Measurements from ENCODE around the gene CCDC61. TPM values are rescaled to one million over a fixed set of nuclear protein-coding genes. Genes with fewer than 3 reads are reported as not detected.

The CCDC61 gene
- total RNA-seq, 1 experiment from 2014 or later, result 16.9 TPM

GRCh38 chr19:45976178-45976577 lies 19.1 kb upstream of the CCDC61 start:
- H2BK120ac ChIP-seq (ENCODE audit: low read depth, low read length, poor library complexity, severe bottlenecking), result no peak overlapping the region
- no peak overlapping the region for H3K23ac ChIP-seq (ENCODE audit: insufficient read length, low read depth, low read length)
- no peak overlapping the region for H4K5ac ChIP-seq (ENCODE audit: insufficient read length, low read depth, low read length)
- H3K9me3 ChIP-seq (ENCODE audit: control insufficient read depth, low read depth, low read length), result no peaks in the 10 kb centered on the region
- peaks cover 56% of the 10 kb centered on the region for H3K27me3 Mint-ChIP-seq (ENCODE audit: low read depth)
- no peak overlapping the region for H3T11ph ChIP-seq (ENCODE audit: low read length)
- H3K14ac ChIP-seq (ENCODE audit: insufficient read depth, low read length), result no peak overlapping the region
- no peaks in the 10 kb centered on the region for H3K36me3 Mint-ChIP-seq (ENCODE audit: insufficient read depth in 1 of 3, low read depth in 3 of 3)
- peaks cover 2% of the 10 kb centered on the region; the same call in 1 of the 2 replicates for H3K4me1 ChIP-seq (ENCODE audit: insufficient read depth, low read length)
- no peak overlapping the region for H3K9ac ChIP-seq (ENCODE audit: extremely low read depth, insufficient read length, low read length)
- no peaks in the 10 kb centered on the region for H3K23me2 ChIP-seq (ENCODE audit: insufficient read length, low read depth, low read length, poor library complexity, severe bottlenecking)
- no CpG with 5 or more reads among the region's 14 CpGs for WGBS (ENCODE audit: extremely low coverage, insufficient read length, low lambda C conversion rate)
- H4K20me1 ChIP-seq (ENCODE audit: control insufficient read depth, insufficient read depth, insufficient read length), result peaks cover 4% of the 10 kb centered on the region
- H3K4me3 Mint-ChIP-seq, result no peak overlapping the region; a peak in 2 of 5 replicates
- H2AK5ac ChIP-seq (ENCODE audit: insufficient read length, low read length), result no peak overlapping the region
- H3K4ac ChIP-seq (ENCODE audit: low read depth, low read length), result no peak overlapping the region
- H3K27me3 ChIP-seq (ENCODE audit: insufficient read depth, low read length), result no peaks in the 10 kb centered on the region; the same call in 1 of the 2 replicates
- H2BK15ac ChIP-seq (ENCODE audit: low read depth, low read length), result no peak overlapping the region
- H3K79me1 ChIP-seq (ENCODE audit: insufficient read depth, low read depth, low read length, poor library complexity, severe bottlenecking), result no peaks in the 10 kb centered on the region
- no peak overlapping the region for H4K91ac ChIP-seq (ENCODE audit: insufficient read length, low read depth, low read length)
- no peak overlapping the region for H2BK12ac ChIP-seq (ENCODE audit: insufficient read length, low read depth, low read length)
- H2BK5ac ChIP-seq (ENCODE audit: insufficient read length, low read length), result no peak overlapping the region
- H3K27ac Mint-ChIP-seq, result no peak overlapping the region
- TF ChIP-seq CTCF (conservative IDR thresholded peaks at IDR 0.05), result no peak
- H3K4me1 Mint-ChIP-seq, result peaks cover 14 to 29% of the 10 kb centered on the region in 2 experiments
- no peaks in the 10 kb centered on the region for H3K79me2 ChIP-seq (ENCODE audit: insufficient read depth, low read length)
- H3K18ac ChIP-seq (ENCODE audit: insufficient read length, low read depth, low read length), result no peak overlapping the region
- H3K27ac ChIP-seq (ENCODE audit: insufficient read length, low read depth, low read length), result no peak overlapping the region
- H3K4me2 ChIP-seq (ENCODE audit: insufficient read depth, insufficient read length, low read length), result no peak overlapping the region
- H4K8ac ChIP-seq (replicated peaks; ENCODE audit: insufficient read length, low read depth, low read length), result no peak overlapping the region
- H2AFZ ChIP-seq (ENCODE audit: low read length), result no peak overlapping the region
- no peak overlapping the region for H3K56ac ChIP-seq (ENCODE audit: insufficient read length, low read depth, low read length)
- no peaks in the 10 kb centered on the region for H3K9me3 Mint-ChIP-seq
- no peak overlapping the region for H2BK20ac ChIP-seq (ENCODE audit: low read depth, low read length, poor library complexity, severe bottlenecking)
- no peak for DNase-seq
